ENCODE data around the gene XDH. TPM values are rescaled to one million over a fixed set of nuclear protein-coding genes. Genes with fewer than 3 reads are reported as not detected.

The XDH gene
- total RNA-seq, 1 donor from 2014 or later: 1.0 TPM

- H3K27me3 Mint-ChIP-seq (ENCODE audit: unreplicated experiment): no peaks in the 10 kb centered on the region
- no peaks in the 10 kb centered on the region for H3K36me3 Mint-ChIP-seq (ENCODE audit: low read depth, unreplicated experiment)
Measured at GRCh38 chr2:31333046-31333445, 81.5 kb downstream of the XDH start.

GRCh38 chr2:31332521-31332920 lies 82.0 kb downstream of the XDH start:
- H3K27me3 Mint-ChIP-seq (ENCODE audit: unreplicated experiment): no peaks in the 10 kb centered on the region
- no peaks in the 10 kb centered on the region for H3K36me3 Mint-ChIP-seq (ENCODE audit: low read depth, unreplicated experiment)
- no peak overlapping the region for H3K4me3 Mint-ChIP-seq (ENCODE audit: unreplicated experiment)
- no peak overlapping the region for H3K27ac Mint-ChIP-seq (ENCODE audit: unreplicated experiment)
- TF ChIP-seq CTCF (IDR thresholded peaks at IDR 0.05; ENCODE audit: unreplicated experiment): no peak
- H3K4me1 Mint-ChIP-seq (ENCODE audit: unreplicated experiment): peaks cover 11% of the 10 kb centered on the region
- no peak for DNase-seq (ENCODE audit: low spot score)
- H3K9me3 Mint-ChIP-seq (ENCODE audit: unreplicated experiment): no peaks in the 10 kb centered on the region

More at GRCh38 chr2:31333046-31333445, 81.5 kb downstream of the XDH start:
- Mint-ChIP-seq H3K4me3 (ENCODE audit: unreplicated experiment) (no peak overlapping the region), H3K9me3 (ENCODE audit: unreplicated experiment) (no peaks in the 10 kb centered on the region), H3K4me1 (ENCODE audit: unreplicated experiment) (peaks cover 11% of the 10 kb centered on the region), H3K27ac (ENCODE audit: unreplicated experiment) (no peak overlapping the region)
- no peak for DNase-seq (ENCODE audit: low spot score)
- TF ChIP-seq CTCF (IDR thresholded peaks at IDR 0.05; ENCODE audit: unreplicated experiment): no peak

DNA sequence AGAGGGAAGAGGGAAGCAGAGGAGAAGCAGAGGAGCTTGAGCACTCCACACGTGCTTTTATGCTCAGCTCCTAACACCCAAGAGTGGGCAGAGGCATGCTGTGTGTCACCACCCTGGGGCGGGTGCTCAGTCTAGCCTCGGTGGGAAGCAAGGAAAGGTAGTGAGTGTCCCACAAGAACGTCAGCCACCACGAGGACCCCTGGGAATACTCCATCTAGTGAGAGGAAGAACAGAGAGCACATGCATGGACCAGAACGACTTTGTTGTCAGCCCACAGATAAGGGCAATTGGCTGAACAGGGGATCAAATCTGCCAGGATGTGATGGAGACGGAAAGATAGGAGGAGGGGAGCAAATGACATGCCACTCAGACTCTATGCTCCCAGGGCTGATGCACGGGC lies 83.4 kb downstream of the XDH start:
- Mint-ChIP-seq H3K4me1 (ENCODE audit: unreplicated experiment) (peaks cover 11% of the 10 kb centered on the region), H3K9me3 (ENCODE audit: unreplicated experiment) (no peaks in the 10 kb centered on the region), H3K27ac (ENCODE audit: unreplicated experiment) (no peak overlapping the region), H3K27me3 (ENCODE audit: unreplicated experiment) (no peaks in the 10 kb centered on the region), H3K4me3 (ENCODE audit: unreplicated experiment) (no peak overlapping the region), H3K36me3 (ENCODE audit: low read depth, unreplicated experiment) (no peaks in the 10 kb centered on the region)
- no peak for DNase-seq (ENCODE audit: low spot score)
- TF ChIP-seq CTCF (IDR thresholded peaks at IDR 0.05; ENCODE audit: unreplicated experiment): no peak

GRCh38 chr2:31329081-31329625 lies 85.4 kb downstream of the XDH start:
- Mint-ChIP-seq H3K9me3 (ENCODE audit: unreplicated experiment) (no peaks in the 10 kb centered on the region), H3K4me3 (ENCODE audit: unreplicated experiment) (no peak overlapping the region), H3K27me3 (ENCODE audit: unreplicated experiment) (no peaks in the 10 kb centered on the region), H3K27ac (ENCODE audit: unreplicated experiment) (no peak overlapping the region), H3K36me3 (ENCODE audit: low read depth, unreplicated experiment) (no peaks in the 10 kb centered on the region), H3K4me1 (ENCODE audit: unreplicated experiment) (peaks cover 11% of the 10 kb centered on the region)
- DNase-seq (ENCODE audit: low spot score): no peak
- no peak for TF ChIP-seq CTCF (IDR thresholded peaks at IDR 0.05; ENCODE audit: unreplicated experiment)

- H3K27ac Mint-ChIP-seq (ENCODE audit: unreplicated experiment): no peak overlapping the region
- H3K36me3 Mint-ChIP-seq (ENCODE audit: low read depth, unreplicated experiment): no peaks in the 10 kb centered on the region
- peaks cover 11% of the 10 kb centered on the region for H3K4me1 Mint-ChIP-seq (ENCODE audit: unreplicated experiment)
- TF ChIP-seq CTCF (IDR thresholded peaks at IDR 0.05; ENCODE audit: unreplicated experiment): no peak
- H3K27me3 Mint-ChIP-seq (ENCODE audit: unreplicated experiment): no peaks in the 10 kb centered on the region
- DNase-seq (ENCODE audit: low spot score): no peak
- no peaks in the 10 kb centered on the region for H3K9me3 Mint-ChIP-seq (ENCODE audit: unreplicated experiment)
- H3K4me3 Mint-ChIP-seq (ENCODE audit: unreplicated experiment): no peak overlapping the region
Measured at GRCh38 chr2:31328026-31328425, 86.5 kb downstream of the XDH start.
